Suprapubic skin (tissue), 4 donors: ENCODE measurements around the gene NUP107. TPM values are rescaled to one million over a fixed set of nuclear protein-coding genes. Genes with fewer than 3 reads are reported as not detected.
A peak's percentile ranks its signal among the peaks of the same experiment; 100 is the strongest.

Source experiments
- DNase-seq, 2 donors: peaks; one replicate each; pipeline ENCODE4 v3.0.0-alpha.2; 2019; ENCODE audit warnings: low spot score in 2 of 2
- H3K27ac ChIP-seq: fragments of 200-600 bp; sonication (generic); one replicate; pipeline ENCODE4 v1.5.1; 2019
- H3K27me3 ChIP-seq: fragments of 200-600 bp; sonication (generic); one replicate; pipeline ENCODE4 v1.5.1; 2019
- H3K36me3 ChIP-seq: fragments of 200-600 bp; sonication (generic); one replicate; pipeline ENCODE4 v1.5.1; 2019
- H3K4me1 ChIP-seq: fragments of 200-600 bp; sonication (generic); one replicate; pipeline ENCODE4 v1.5.1; 2019
- H3K4me3 ChIP-seq: fragments of 200-600 bp; sonication (generic); one replicate; pipeline ENCODE4 v1.5.1; 2019; ENCODE audit warnings: mild to moderate bottlenecking
- H3K9me3 ChIP-seq: fragments of 200-600 bp; sonication (generic); one replicate; pipeline ENCODE4 v1.5.1; 2019
- CTCF ChIP-seq, 2 donors: fragments of 200-600 bp in 1 of 2; fragments of 450-650 bp in 1 of 2; sonication (generic) in 1 of 2; IDR thresholded peaks; one replicate each; pipeline ENCODE4 v1.5.1; 2016 to 2019; ENCODE audit warnings: antibody characterized with exemption in 2 of 2, mild to moderate bottlenecking in 1 of 2, moderate library complexity in 1 of 2
- EP300 ChIP-seq: sonication (generic); formaldehyde crosslinking; IDR thresholded peaks from one replicate; pipeline ENCODE4 v1.6.1; 2017; ENCODE audit warnings: antibody characterized with exemption
- POLR2A ChIP-seq, 2 donors: fragments of 450-650 bp; IDR thresholded peaks; one replicate each; pipeline ENCODE4 v1.6.1; 2017; ENCODE audit warnings: antibody characterized with exemption in 2 of 2, mild to moderate bottlenecking in 2 of 2, moderate library complexity in 2 of 2
- POLR2AphosphoS5 ChIP-seq, 3 donors: sonication (generic); formaldehyde crosslinking; IDR thresholded peaks; one replicate each; pipeline ENCODE4 v1.6.1; 2017; ENCODE audit warnings: antibody characterized with exemption in 3 of 3
- WGBS: methylation state at CpG from one replicate; pipeline ENCODE4 v1.1.5; 2018; 5-methylcytosine and 5-hydroxymethylcytosine counted together
- total RNA-seq, 4 donors: library from RNA; depleted of rRNA; stranded (reverse); fragments of >200 nt; gene quantifications; one replicate each; pipeline ENCODE4 v1.1.0, GENCODE V29; 2016

The NUP107 gene
- total RNA-seq, 4 donors from 2014 or later = 13.3 to 82.7 (median 25.3) TPM

- no peaks in the 10 kb centered on the region for H3K36me3 ChIP-seq
- peaks cover 18% of the 10 kb centered on the region for H3K4me1 ChIP-seq
- TF ChIP-seq POLR2AphosphoS5 (IDR thresholded peaks at IDR 0.05) = no peak
- TF ChIP-seq CTCF (IDR thresholded peaks at IDR 0.05) = no peak
- TF ChIP-seq POLR2A (IDR thresholded peaks at IDR 0.05) = no peak
- TF ChIP-seq EP300 = no peak
- no peak overlapping the region for H3K27ac ChIP-seq
- WGBS = 96% methylated on average over 6 of the region's 6 CpGs
- H3K4me3 ChIP-seq = no peak overlapping the region
- no peak for DNase-seq
- H3K27me3 ChIP-seq = no peaks in the 10 kb centered on the region
- no peaks in the 10 kb centered on the region for H3K9me3 ChIP-seq
Measured at GRCh38 chr12:68781728-68782127, 95.0 kb downstream of the NUP107 start.

DNA sequence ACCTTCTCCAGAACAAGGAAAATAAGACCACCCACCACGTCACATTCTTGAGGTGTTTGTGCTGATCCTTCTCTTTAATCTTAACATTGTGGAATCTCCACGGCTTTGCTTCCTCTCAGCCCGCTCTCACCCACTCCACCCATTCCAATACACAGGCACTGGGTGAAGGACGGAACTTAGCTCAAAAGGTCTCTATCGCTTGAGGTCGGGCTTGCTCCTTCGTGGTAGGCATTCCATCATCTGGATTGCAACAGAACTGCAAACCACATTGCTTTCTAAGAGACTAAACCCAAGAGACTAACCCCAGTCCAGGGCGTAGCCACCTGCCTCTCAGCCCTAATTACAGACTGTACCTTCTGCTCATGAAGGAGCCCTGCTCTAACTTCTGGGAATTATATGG is 97.2 kb downstream of the NUP107 start:
- Histone ChIP-seq H3K27ac (no peak overlapping the region), H3K27me3 (no peaks in the 10 kb centered on the region), H3K4me1 (peaks cover 32% of the 10 kb centered on the region), H3K4me3 (no peak overlapping the region), H3K36me3 (no peaks in the 10 kb centered on the region), H3K9me3 (no peaks in the 10 kb centered on the region)
- TF ChIP-seq POLR2A (IDR thresholded peaks at IDR 0.05) (no peak), CTCF (IDR thresholded peaks at IDR 0.05) (no peak), EP300 (no peak), POLR2AphosphoS5 (IDR thresholded peaks at IDR 0.05) (no peak)
- WGBS = 79% methylated on average over 8 of the region's 8 CpGs
- no peak for DNase-seq

- Histone ChIP-seq H3K9me3 (no peaks in the 10 kb centered on the region), H3K36me3 (no peaks in the 10 kb centered on the region), H3K27ac (peak overlapping the region; percentile 70), H3K27me3 (no peaks in the 10 kb centered on the region), H3K4me3 (no peak overlapping the region), H3K4me1 (peaks cover 32% of the 10 kb centered on the region)
- 50% methylated on average over 2 of the region's 2 CpGs for WGBS
- TF ChIP-seq POLR2AphosphoS5 (IDR thresholded peaks at IDR 0.05) (no peak), EP300 (no peak), CTCF (IDR thresholded peaks at IDR 0.05) (no peak), POLR2A (IDR thresholded peaks at IDR 0.05) (no peak)
- no peak for DNase-seq
Measured at GRCh38 chr12:68785358-68785757, 98.6 kb downstream of the NUP107 start.

GRCh38 chr12:68785823-68786222 is 99.0 kb downstream of the NUP107 start:
- Histone ChIP-seq H3K27me3 (no peaks in the 10 kb centered on the region), H3K4me1 (peaks cover 32% of the 10 kb centered on the region), H3K4me3 (no peak overlapping the region), H3K9me3 (no peaks in the 10 kb centered on the region), H3K27ac (peak overlapping the region; percentile 70), H3K36me3 (no peaks in the 10 kb centered on the region)
- WGBS = 82% methylated on average over 5 of the region's 5 CpGs
- DNase-seq = no peak
- TF ChIP-seq EP300 = no peak

- no peak overlapping the region for H3K4me3 ChIP-seq
- peak overlapping the region; percentile 70 for H3K27ac ChIP-seq
- no peaks in the 10 kb centered on the region for H3K27me3 ChIP-seq
- H3K9me3 ChIP-seq = no peaks in the 10 kb centered on the region
- DNase-seq = no peak
- peaks cover 27% of the 10 kb centered on the region for H3K4me1 ChIP-seq
- no peaks in the 10 kb centered on the region for H3K36me3 ChIP-seq
- TF ChIP-seq CTCF (IDR thresholded peaks at IDR 0.05) (no peak), EP300 (no peak), POLR2A (IDR thresholded peaks at IDR 0.05) (no peak), POLR2AphosphoS5 (IDR thresholded peaks at IDR 0.05) (no peak)
- 93% methylated on average over 2 of the region's 2 CpGs for WGBS
Measured at GRCh38 chr12:68786929-68787328, 100.2 kb downstream of the NUP107 start.

- no peaks in the 10 kb centered on the region for H3K9me3 ChIP-seq
- peaks cover 27% of the 10 kb centered on the region for H3K4me1 ChIP-seq
- H3K27me3 ChIP-seq = no peaks in the 10 kb centered on the region
- H3K36me3 ChIP-seq = no peaks in the 10 kb centered on the region
- DNase-seq = no peak
- TF ChIP-seq POLR2AphosphoS5 (IDR thresholded peaks at IDR 0.05) (no peak), EP300 (no peak), CTCF (IDR thresholded peaks at IDR 0.05) (no peak), POLR2A (IDR thresholded peaks at IDR 0.05) (no peak)
- no peak overlapping the region for H3K4me3 ChIP-seq
- WGBS = 92% methylated on average over 3 of the region's 3 CpGs
- no peak overlapping the region for H3K27ac ChIP-seq
Measured at GRCh38 chr12:68788554-68789143, 101.9 kb downstream of the NUP107 start.
